H54 (cell line): ENCODE measurements around the gene EP300.
"Not testable (repeated sequence)": the region's sequence is repeated elsewhere in the genome, so short reads cannot be mapped to it uniquely, and the experiment has no call there.

ENCODE experiments used
- DNase-seq: peaks from one replicate; pipeline ENCODE4 v3.0.0; 2011; ENCODE audit warnings: low spot score, mixed read lengths; ENCODE audit not compliant: insufficient read length
- FAIRE-seq: peaks from 3 replicates; lab custom pipeline; 2011; peaks lifted over from hg19 to GRCh38; lab: Jason Lieb, UNC
- POLR2A ChIP-seq: IDR thresholded peaks from 2 replicates; pipeline ENCODE4 v1.6.1; 2011; ENCODE audit warnings: low read depth, mild to moderate bottlenecking, low read length

Gene EP300

GRCh38 chr22:41147722-41148121 lies 55.3 kb downstream of the EP300 start:
- DNase-seq (no peak), FAIRE-seq (no peak)
- TF ChIP-seq POLR2A: no peak

GRCh38 chr22:41152902-41153301 lies 60.5 kb downstream of the EP300 start:
- DNase-seq: no peak
- no peak for TF ChIP-seq POLR2A
- no peak for FAIRE-seq

- TF ChIP-seq POLR2A: no peak
- FAIRE-seq (no peak), DNase-seq (no peak)
Observed at GRCh38 chr22:41157083-41157482, 64.7 kb downstream of the EP300 start.

GRCh38 chr22:41169157-41169556 lies 76.8 kb downstream of the EP300 start:
- TF ChIP-seq POLR2A: no peak
- FAIRE-seq: no peak

GRCh38 chr22:41171996-41172395 lies 79.6 kb downstream of the EP300 start:
- DNase-seq (no peak), FAIRE-seq (no peak)
- no peak for TF ChIP-seq POLR2A

More at GRCh38 chr22:41169157-41169556, 76.8 kb downstream of the EP300 start:
- DNase-seq: no peak

GRCh38 chr22:41175546-41175945 lies 83.2 kb downstream of the EP300 start:
- no peak for DNase-seq
- TF ChIP-seq POLR2A: no peak
- FAIRE-seq: no peak

GRCh38 chr22:41177040-41177621 lies 84.7 kb downstream of the EP300 start:
- no peak for FAIRE-seq
- no peak for DNase-seq
- TF ChIP-seq POLR2A: no peak

GRCh38 chr22:41177622-41178424 lies 85.4 kb downstream of the EP300 start:
- TF ChIP-seq POLR2A: no peak

GRCh38 chr22:41178425-41178975 lies 86.1 kb downstream of the EP300 start:
- FAIRE-seq (no peak), DNase-seq (no peak)
- no peak for TF ChIP-seq POLR2A

More at GRCh38 chr22:41177622-41178424, 85.4 kb downstream of the EP300 start:
- no peak for FAIRE-seq
- no peak for DNase-seq

GRCh38 chr22:41180362-41180761 lies 88.0 kb downstream of the EP300 start:
- DNase-seq, FAIRE-seq: not testable (repeated sequence)

GRCh38 chr22:41180926-41181325 lies 88.5 kb downstream of the EP300 start:
- FAIRE-seq: no peak
- no peak for TF ChIP-seq POLR2A
- DNase-seq: no peak

- FAIRE-seq: no peak
- DNase-seq: no peak
- TF ChIP-seq POLR2A: no peak
Observed at GRCh38 chr22:41181349-41182241, 89.2 kb downstream of the EP300 start.

- FAIRE-seq (no peak), DNase-seq (no peak)
- TF ChIP-seq POLR2A: no peak
Observed at GRCh38 chr22:41184679-41185078, 92.3 kb downstream of the EP300 start.

GRCh38 chr22:41191467-41191866 lies 99.1 kb downstream of the EP300 start:
- TF ChIP-seq POLR2A: no peak
- DNase-seq: no peak
- FAIRE-seq: no peak
